Measurements from ENCODE around the gene WIZ.
"Not testable (repeated sequence)": the region's sequence is repeated elsewhere in the genome, so short reads cannot be mapped to it uniquely, and the experiment has no call there.

The WIZ gene

GRCh38 chr19:15427350-15427700, 22.4 kb downstream of the WIZ start:
- no peak for DNase-seq

GRCh38 chr19:15426485-15427349, 23.0 kb downstream of the WIZ start:
- no peak for DNase-seq

GRCh38 chr19:15425321-15425950, 24.3 kb downstream of the WIZ start:
- DNase-seq = no peak

- no peak for DNase-seq
These were observed 25.0 kb downstream of the WIZ start for GRCh38 chr19:15424692-15425272.

GRCh38 chr19:15424121-15424520, 25.6 kb downstream of the WIZ start:
- no peak for DNase-seq

- DNase-seq = no peak
These were observed 26.6 kb downstream of the WIZ start for GRCh38 chr19:15423130-15423529.

GRCh38 chr19:15422296-15423075, 27.3 kb downstream of the WIZ start:
- no peak for DNase-seq

GRCh38 chr19:15421721-15422260, 28.0 kb downstream of the WIZ start:
- DNase-seq = no peak

GRCh38 chr19:15421136-15421695, 28.5 kb downstream of the WIZ start:
- DNase-seq = no peak

- no peak for DNase-seq
These were observed 30.2 kb downstream of the WIZ start for GRCh38 chr19:15419413-15420025.

- DNase-seq = peak; percentile 100
These were observed 31.0 kb downstream of the WIZ start, which contains the start of gene AKAP8L for GRCh38 chr19:15418579-15419412. TSS of gene AKAP8L (minus strand) at chr19:15418988. CDS start at chr19:15418923, 65 bp downstream.

- no peak for DNase-seq
These were observed 31.6 kb downstream of the WIZ start for GRCh38 chr19:15418231-15418578.

GRCh38 chr19:15417699-15418098, 32.1 kb downstream of the WIZ start:
- DNase-seq = no peak

- DNase-seq = no peak
These were observed 36.9 kb downstream of the WIZ start for GRCh38 chr19:15412832-15413231.

GRCh38 chr19:15411351-15411750, 38.4 kb downstream of the WIZ start:
- not testable (repeated sequence) for DNase-seq

- DNase-seq = no peak
These were observed 45.0 kb downstream of the WIZ start for GRCh38 chr19:15404780-15405211.

- no peak for DNase-seq
These were observed 45.5 kb downstream of the WIZ start for GRCh38 chr19:15404097-15404779.

- DNase-seq = no peak
These were observed 46.6 kb downstream of the WIZ start for GRCh38 chr19:15403151-15403531.

- DNase-seq = no peak
These were observed 47.2 kb downstream of the WIZ start for GRCh38 chr19:15402411-15403150.

GRCh38 chr19:15401397-15401710, 48.4 kb downstream of the WIZ start:
- no peak for DNase-seq

Data from OCI-M1 (cell line).